ENCODE data around the gene ACOT13. TPM values are rescaled to one million over a fixed set of nuclear protein-coding genes. Genes with fewer than 3 reads are reported as not detected.
"Not testable (repeated sequence)": the region's sequence is repeated elsewhere in the genome, so short reads cannot be mapped to it uniquely, and the experiment has no call there.

Gene ACOT13
- total RNA-seq, 1 donor from 2014 or later: 3.1 TPM

GRCh38 chr6:24708612-24709011 is 41.7 kb downstream of the ACOT13 start:
- H3K27me3 ChIP-seq: no peaks in the 10 kb centered on the region
- no peak overlapping the region for H3K27ac ChIP-seq
- no peak overlapping the region for H3K4me3 ChIP-seq
- H3K9me3 ChIP-seq: no peaks in the 10 kb centered on the region
- no peak for TF ChIP-seq CTCF (IDR thresholded peaks at IDR 0.05)
- intact Hi-C loops (cut with DNase I): no loop called here
- no peak for DNase-seq (ENCODE audit: low spot score in 2 of 2)
- peaks cover 65 to 100% of the 10 kb centered on the region in 2 donors for H3K36me3 ChIP-seq
- peaks cover 0 to 20% of the 10 kb centered on the region in 2 donors for H3K4me1 ChIP-seq

DNA sequence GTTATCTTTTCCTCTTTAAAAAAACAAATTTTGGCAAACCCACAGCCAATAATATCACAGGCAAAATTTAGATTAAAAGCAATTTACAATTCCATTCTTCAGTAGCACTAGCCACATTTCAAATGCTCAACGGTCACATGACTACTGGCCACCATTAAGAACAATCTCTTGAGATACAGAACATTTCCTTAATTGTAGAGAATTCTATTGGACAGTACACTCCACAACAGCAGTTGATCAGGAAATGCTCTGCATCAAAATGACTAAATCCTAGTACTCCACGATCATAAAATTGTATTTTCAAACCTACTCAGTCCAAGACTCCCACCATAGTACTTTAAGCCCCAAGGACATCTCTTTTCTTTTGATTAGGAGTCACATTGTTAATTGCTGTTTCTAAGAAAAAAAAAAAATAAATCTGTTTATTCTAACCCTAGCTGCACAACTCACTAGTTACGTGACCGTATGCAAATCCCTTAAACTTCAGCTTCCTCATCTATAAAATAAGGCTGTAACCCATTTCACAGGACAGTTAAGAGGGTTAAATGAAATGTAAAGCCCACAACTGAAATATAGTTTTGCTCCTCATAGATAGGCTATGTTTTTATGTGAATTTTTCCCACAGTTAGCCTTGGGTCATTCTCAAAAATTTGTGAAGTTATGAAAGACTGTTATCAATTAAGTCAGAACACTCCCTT is 42.3 kb downstream of the ACOT13 start:
- H3K36me3 ChIP-seq: peaks cover 71 to 100% of the 10 kb centered on the region in 2 donors

GRCh38 chr6:24710519-24711303 is 43.8 kb downstream of the ACOT13 start:
- no peak overlapping the region for H3K27ac ChIP-seq
- intact Hi-C loops (cut with DNase I): no loop called here
- peaks cover 0 to 35% of the 10 kb centered on the region in 2 donors for H3K4me1 ChIP-seq
- no peaks in the 10 kb centered on the region for H3K27me3 ChIP-seq
- H3K4me3 ChIP-seq: no peak overlapping the region
- TF ChIP-seq CTCF (IDR thresholded peaks at IDR 0.05): no peak
- H3K9me3 ChIP-seq: no peaks in the 10 kb centered on the region
- DNase-seq (ENCODE audit: low spot score in 2 of 2): no peak
- H3K36me3 ChIP-seq: peaks cover 78 to 100% of the 10 kb centered on the region in 2 donors

More for the DNA sequence above, 42.3 kb downstream of the ACOT13 start:
- no peaks in the 10 kb centered on the region for H3K9me3 ChIP-seq
- TF ChIP-seq CTCF (IDR thresholded peaks at IDR 0.05): no peak
- DNase-seq (ENCODE audit: low spot score in 2 of 2): no peak
- intact Hi-C loops (cut with DNase I): no loop called here
- H3K27me3 ChIP-seq: no peaks in the 10 kb centered on the region
- no peak overlapping the region for H3K4me3 ChIP-seq
- no peak overlapping the region for H3K27ac ChIP-seq
- peaks cover 0 to 24% of the 10 kb centered on the region in 2 donors for H3K4me1 ChIP-seq

DNA sequence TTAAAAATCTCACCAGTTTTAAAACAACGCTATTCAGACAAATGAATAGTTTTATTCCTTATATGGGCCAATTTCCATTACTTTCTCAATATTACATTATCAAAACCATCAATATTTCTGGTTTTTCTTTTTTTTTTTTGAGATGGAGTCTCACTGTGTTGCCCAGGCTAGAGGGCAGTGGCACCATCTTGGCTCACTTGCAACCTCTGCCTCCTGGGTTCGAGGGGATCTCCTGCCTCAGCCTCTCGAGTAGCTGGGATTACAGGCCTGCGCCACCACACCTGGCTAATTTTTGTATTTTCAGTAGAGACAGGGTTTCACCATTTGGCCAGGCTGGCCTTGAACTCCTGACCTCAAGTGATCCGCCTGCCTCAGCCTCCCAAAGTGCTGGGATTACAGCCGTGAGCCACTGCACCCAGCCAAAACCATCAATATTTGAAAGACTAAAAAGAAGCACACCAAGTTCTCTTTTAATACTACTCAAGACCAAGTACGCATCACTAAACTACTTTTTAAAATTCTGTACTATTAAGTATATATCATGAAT is 49.8 kb downstream of the ACOT13 start:
- intact Hi-C loops (cut with DNase I); H3K9me3 ChIP-seq; DNase-seq (ENCODE audit: low spot score in 2 of 2); H3K27ac ChIP-seq; H3K27me3 ChIP-seq: not testable (repeated sequence)
- H3K4me3 ChIP-seq: peak overlapping the region; percentile 86 to 92
- H3K4me1 ChIP-seq: peaks cover 2 to 36% of the 10 kb centered on the region in 2 donors
- H3K36me3 ChIP-seq: peaks cover 34 to 46% of the 10 kb centered on the region in 2 donors

- H3K4me1 ChIP-seq: peaks cover 4 to 30% of the 10 kb centered on the region in 2 donors
- no peak for DNase-seq (ENCODE audit: low spot score in 2 of 2)
- H3K27me3 ChIP-seq: no peaks in the 10 kb centered on the region
- peaks cover 20 to 27% of the 10 kb centered on the region in 2 donors for H3K36me3 ChIP-seq
- H3K27ac ChIP-seq: peak overlapping the region; percentile 96 to 99
- H3K9me3 ChIP-seq: no peaks in the 10 kb centered on the region
- H3K4me3 ChIP-seq: peak overlapping the region; percentile 86 to 92
- intact Hi-C loops (cut with DNase I): no loop called here
- TF ChIP-seq CTCF (IDR thresholded peaks at IDR 0.05): no peak
These were observed 51.7 kb downstream of the ACOT13 start for GRCh38 chr6:24718449-24719124.
